Endothelial cell of umbilical vein (primary cell): Measurements from ENCODE around the gene COL13A1. TPM values are rescaled to one million over a fixed set of nuclear protein-coding genes. Genes with fewer than 3 reads are reported as not detected.

Source experiments
- BruUV-seq: library from RNA; stranded (reverse); fragments of 400-500 nt; replicated peaks from 2 replicates; lab custom pipeline; 2021; lab: Mats Ljungman, UMichigan
- CTCF ChIA-PET: fragments of 300-600, 350-600 bp; sonication (Branson Sonifier 250); formaldehyde crosslinking; loops from one replicate; lab custom pipeline; 2021; ENCODE audit warnings: antibody characterized with exemption, inconsistent platforms; lab: Charles Lee
- POLR2A ChIA-PET: fragments of 300-600, 350-600 bp; sonication (Branson Sonifier 250); formaldehyde crosslinking; loops from one replicate; lab custom pipeline; 2021; ENCODE audit warnings: antibody characterized with exemption, inconsistent platforms; lab: Charles Lee
- DNase-seq: peaks from one replicate; pipeline ENCODE4 v3.0.0-alpha.2; 2011; ENCODE audit warnings: low read depth, low spot score
- FAIRE-seq: peaks from 2 replicates; lab custom pipeline; 2011; peaks lifted over from hg19 to GRCh38; lab: Jason Lieb, UNC
- H2AFZ ChIP-seq: 2 replicates; pipeline ENCODE4 v1.6.0; 2012; ENCODE audit warnings: low read depth, low read length, control low read depth, inconsistent platforms
- H3K27ac ChIP-seq: 2 replicates; pipeline ENCODE4 v1.5.1; 2011; ENCODE audit warnings: low read depth, mild to moderate bottlenecking, control low read depth, low read length, moderate library complexity; ENCODE audit not compliant: insufficient read depth
- H3K27me3 ChIP-seq, 2 experiments: 2 replicates each; pipeline versions ENCODE4 v1.6.0 to v1.6.1; 2011; ENCODE audit warnings: low read length in 2 of 2, mixed read lengths in 1 of 2; ENCODE audit not compliant: control insufficient read depth in 2 of 2, insufficient read depth in 2 of 2
- H3K36me3 ChIP-seq, 2 experiments: 2 replicates in 1 of 2; 3 replicates in 1 of 2; pipeline ENCODE4 v1.5.1; 2011; ENCODE audit warnings: low read length in 2 of 2, mild to moderate bottlenecking in 1 of 2, moderate library complexity in 1 of 2; ENCODE audit not compliant: control insufficient read depth in 2 of 2, insufficient read depth in 2 of 2; ENCODE audit errors: extremely low read depth in 1 of 2
- H3K4me1 ChIP-seq: 3 replicates; pipeline ENCODE4 v1.5.1; 2011; ENCODE audit warnings: mild to moderate bottlenecking, low read length; ENCODE audit not compliant: control insufficient read depth, insufficient read depth; ENCODE audit errors: extremely low read depth
- H3K4me2 ChIP-seq: 2 replicates; pipeline ENCODE4 v1.6.1; 2011; ENCODE audit warnings: low read length, control low read depth, mixed read lengths; ENCODE audit not compliant: insufficient read depth
- H3K4me3 ChIP-seq, 3 experiments: fragments of 200-600 bp in 1 of 3; sonication (generic), shearing (Covaris generic) in 1 of 3; replicated peaks in 1 of 3; 2 replicates each; pipeline ENCODE4 v1.5.1; 2011 to 2016; ENCODE audit warnings: control low read depth in 3 of 3, low read length in 3 of 3, mild to moderate bottlenecking in 2 of 3, inconsistent platforms in 1 of 3, low read depth in 1 of 3, moderate library complexity in 1 of 3; ENCODE audit not compliant: insufficient read depth in 1 of 3
- H3K79me2 ChIP-seq: 2 replicates; pipeline ENCODE4 v1.6.0; 2012; ENCODE audit warnings: low read length, inconsistent platforms; ENCODE audit not compliant: control insufficient read depth, insufficient read depth
- H3K9ac ChIP-seq: replicated peaks from 2 replicates; pipeline ENCODE3; 2011; ENCODE audit warnings: low read length, control low read depth; ENCODE audit not compliant: insufficient read depth; ENCODE audit errors: extremely low read depth
- H3K9me1 ChIP-seq: replicated peaks from 3 replicates; pipeline ENCODE4 v1.6.0; 2011; ENCODE audit warnings: mild to moderate bottlenecking, low read length; ENCODE audit not compliant: control insufficient read depth, insufficient read depth; ENCODE audit errors: extremely low read depth
- H3K9me3 ChIP-seq: replicated peaks from 2 replicates; pipeline ENCODE4 v1.5.1; 2012; ENCODE audit warnings: low read length, inconsistent platforms; ENCODE audit not compliant: control insufficient read depth, insufficient read depth
- H4K20me1 ChIP-seq: replicated peaks from 2 replicates; pipeline ENCODE3; 2011; ENCODE audit warnings: mild to moderate bottlenecking, low read length; ENCODE audit not compliant: control insufficient read depth, insufficient read depth; ENCODE audit errors: extremely low read depth
- EZH2 ChIP-seq: IDR thresholded peaks from 2 replicates; pipeline ENCODE4 v1.6.1; 2012; ENCODE audit warnings: borderline replicate concordance, low read depth, mild to moderate bottlenecking, moderate library complexity, low read length, inconsistent platforms; ENCODE audit not compliant: severe bottlenecking
- FOS ChIP-seq: IDR thresholded peaks from 2 replicates; pipeline ENCODE4 v1.6.1; 2011; ENCODE audit warnings: mild to moderate bottlenecking, low read length, moderate library complexity, borderline replicate concordance; ENCODE audit not compliant: insufficient read depth
- GATA2 ChIP-seq: IDR thresholded peaks from 2 replicates; pipeline ENCODE4 v1.7.0; 2011; ENCODE audit warnings: low read depth, mild to moderate bottlenecking, moderate library complexity, mixed read lengths, low read length; ENCODE audit not compliant: insufficient read length, insufficient read depth
- JUN ChIP-seq: IDR thresholded peaks from 2 replicates; pipeline ENCODE4 v1.6.1; 2011; ENCODE audit warnings: borderline replicate concordance, low read depth; ENCODE audit not compliant: insufficient read length, insufficient read depth
- MYC ChIP-seq: IDR thresholded peaks from one replicate; pipeline ENCODE4 v1.6.1; 2011; ENCODE audit warnings: mild to moderate bottlenecking, low read depth, low read length
- POLR2A ChIP-seq: IDR thresholded peaks from 2 replicates; pipeline ENCODE4 v1.6.1; 2012; ENCODE audit warnings: low read depth, mild to moderate bottlenecking, control low read depth, low read length
- POLR2AphosphoS5 ChIP-seq: IDR thresholded peaks from 2 replicates; pipeline ENCODE4 v1.6.1; 2012; ENCODE audit warnings: low read depth, mild to moderate bottlenecking, control low read depth, low read length, moderate library complexity; ENCODE audit not compliant: insufficient read depth
- dilution Hi-C: fragments of 300-500 bp; cut with MboI; formaldehyde crosslinking; loops from one replicate; pipeline ENCODE4 v1.15.0; 2019; ENCODE audit warnings: low sequenced_read_pairs; ENCODE audit not compliant: extremely low pct_ligation_motif_present
- intact Hi-C: fragments of 100-400 bp; cut with micrococcal nuclease; formaldehyde crosslinking; loops from one replicate; pipeline ENCODE4 v1.10.0; 2022
- polyA plus RNA-seq, 4 experiments: library from polyadenylated mRNA; depleted of rRNA in 3 of 4; stranded (reverse) in 3 of 4; unstranded in 1 of 4; fragments of >200 nt; gene quantifications; 2 replicates each; pipeline versions ENCODE4 v1.2.1 to v1.2.3, GENCODE V29; 2011 to 2012; ENCODE audit warnings: missing spikeins in 1 of 4
- total RNA-seq: library from RNA; stranded (reverse); gene quantifications from 2 replicates; pipeline ENCODE4 v1.2.3, GENCODE V29; 2021
- TF ChIP-seq, protein P1 (sequence below): IDR thresholded peaks from 2 replicates; pipeline ENCODE4 v1.6.1; 2011; ENCODE audit not compliant: insufficient read depth, insufficient read length
- TF ChIP-seq, protein P2 (sequence below), 2 donors: IDR thresholded peaks; 1 replicate in 1 of 2; 2 replicates in 1 of 2; pipeline ENCODE4 v1.5.1; 2011; ENCODE audit warnings: low read length in 2 of 2, mild to moderate bottlenecking in 2 of 2, moderate library complexity in 2 of 2, control low read depth in 1 of 2, inconsistent platforms in 1 of 2, low read depth in 1 of 2; ENCODE audit not compliant: insufficient read depth in 1 of 2; ENCODE audit errors: extremely low read depth in 1 of 2

COL13A1 gene
- total and polyA plus RNA-seq, 2 donors (not counting 3 experiments of a cell fraction or from before 2014, with no cell fraction given) = 21.4 to 47.5 TPM

DNA sequence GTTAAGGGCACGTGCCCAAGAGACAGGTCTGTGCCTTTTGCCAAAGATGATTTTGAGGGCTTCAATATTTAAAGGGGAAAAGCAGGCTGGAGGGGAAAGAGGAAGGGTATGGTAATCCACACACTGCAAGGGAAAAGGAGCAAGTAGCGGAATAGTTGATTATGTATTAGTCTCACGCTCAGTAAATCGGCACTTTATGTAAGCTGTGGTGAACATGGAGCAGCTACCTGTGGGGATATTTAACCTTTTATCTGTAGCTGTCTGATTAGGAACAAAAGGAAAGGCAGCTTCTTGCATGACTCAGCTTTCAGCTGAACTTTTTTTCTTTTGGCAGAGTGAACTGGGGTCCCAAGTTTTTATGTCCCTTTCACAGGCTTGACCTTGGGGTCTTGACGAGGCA is 123.4 kb downstream of the COL13A1 start:
- no peak overlapping the region for H3K27ac ChIP-seq
- TF ChIP-seq FOS = no peak
- no peak for TF ChIP-seq EZH2
- TF ChIP-seq POLR2A = no peak
- no peak for TF ChIP-seq MYC
- no peak for TF ChIP-seq JUN
- TF ChIP-seq, protein P1, sequence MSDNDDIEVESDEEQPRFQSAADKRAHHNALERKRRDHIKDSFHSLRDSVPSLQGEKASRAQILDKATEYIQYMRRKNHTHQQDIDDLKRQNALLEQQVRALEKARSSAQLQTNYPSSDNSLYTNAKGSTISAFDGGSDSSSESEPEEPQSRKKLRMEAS = no peak
- TF ChIP-seq, protein P2, sequence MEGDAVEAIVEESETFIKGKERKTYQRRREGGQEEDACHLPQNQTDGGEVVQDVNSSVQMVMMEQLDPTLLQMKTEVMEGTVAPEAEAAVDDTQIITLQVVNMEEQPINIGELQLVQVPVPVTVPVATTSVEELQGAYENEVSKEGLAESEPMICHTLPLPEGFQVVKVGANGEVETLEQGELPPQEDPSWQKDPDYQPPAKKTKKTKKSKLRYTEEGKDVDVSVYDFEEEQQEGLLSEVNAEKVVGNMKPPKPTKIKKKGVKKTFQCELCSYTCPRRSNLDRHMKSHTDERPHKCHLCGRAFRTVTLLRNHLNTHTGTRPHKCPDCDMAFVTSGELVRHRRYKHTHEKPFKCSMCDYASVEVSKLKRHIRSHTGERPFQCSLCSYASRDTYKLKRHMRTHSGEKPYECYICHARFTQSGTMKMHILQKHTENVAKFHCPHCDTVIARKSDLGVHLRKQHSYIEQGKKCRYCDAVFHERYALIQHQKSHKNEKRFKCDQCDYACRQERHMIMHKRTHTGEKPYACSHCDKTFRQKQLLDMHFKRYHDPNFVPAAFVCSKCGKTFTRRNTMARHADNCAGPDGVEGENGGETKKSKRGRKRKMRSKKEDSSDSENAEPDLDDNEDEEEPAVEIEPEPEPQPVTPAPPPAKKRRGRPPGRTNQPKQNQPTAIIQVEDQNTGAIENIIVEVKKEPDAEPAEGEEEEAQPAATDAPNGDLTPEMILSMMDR (IDR thresholded peaks at IDR 0.05; ENCODE audit: extremely low read depth in 1 of 2, insufficient read depth in 1 of 2, low read depth in 1 of 2, low read length in 2 of 2) = no peak
- TF ChIP-seq GATA2 = no peak
- no peak for TF ChIP-seq POLR2AphosphoS5
- H4K20me1 ChIP-seq = no peaks in the 10 kb centered on the region
- ChIA-PET CTCF (interaction anchor here (1.6 to 4.6 kb wide), 2 partner anchors 11 to 138 kb away, joined by 4 to 18 read pairs; no protein-coding TSS in a partner anchor), POLR2A (no interaction called here)
- intact Hi-C loops (no loop called here), dilution Hi-C loops (no loop called here)
- no peak overlapping the region for H3K4me3 ChIP-seq
- no peaks in the 10 kb centered on the region for H3K4me1 ChIP-seq
- DNase-seq = no peak
- H3K9me1 ChIP-seq = no peaks in the 10 kb centered on the region
- no TSS peak for BruUV-seq
- H3K9me3 ChIP-seq = no peaks in the 10 kb centered on the region
- H3K79me2 ChIP-seq = no peaks in the 10 kb centered on the region
- peaks cover 0 to 3% of the 10 kb centered on the region in 2 experiments for H3K36me3 ChIP-seq
- no peaks in the 10 kb centered on the region for H3K27me3 ChIP-seq
- H3K9ac ChIP-seq = no peak overlapping the region
- no peak overlapping the region for H3K4me2 ChIP-seq
- no peak overlapping the region for H2AFZ ChIP-seq
- no peak for FAIRE-seq
